ENCODE measurements around the gene DYRK2. TPM values are rescaled to one million over a fixed set of nuclear protein-coding genes. Genes with fewer than 3 reads are reported as not detected.
A peak's percentile ranks its signal among the peaks of the same experiment; 100 is the strongest.

DYRK2 gene
- total RNA-seq, 2 donors from 2014 or later, result 22.5 to 35.3 TPM

- peak; percentile 43 for DNase-seq (ENCODE audit: low spot score)
- ATAC-seq (ENCODE audit: insufficient number of reproducible peaks, low FRiP score, low read depth), result peak; percentile 21
Measured at GRCh38 chr12:67647799-67648520, 585 bp upstream of the DYRK2 start.

GRCh38 chr12:67649261-67649569, 670 bp downstream of the DYRK2 start:
- H3K4me1 ChIP-seq (ENCODE audit: control insufficient read depth in 1 of 2, low read depth in 2 of 2), result peaks cover 22 to 35% of the 10 kb centered on the region in 2 donors
- H3K9me3 ChIP-seq, result no peaks in the 10 kb centered on the region
- ATAC-seq (ENCODE audit: insufficient number of reproducible peaks, low FRiP score, low read depth) (no peak), DNase-seq (ENCODE audit: low spot score) (no peak)
- H3K27me3 ChIP-seq (replicated peaks; ENCODE audit: insufficient read depth), result no peaks in the 10 kb centered on the region
- H3K36me3 ChIP-seq, result no peaks in the 10 kb centered on the region
- peak overlapping the region; percentile 92 for H3K4me3 ChIP-seq
- H3K27ac ChIP-seq, result peak overlapping the region; percentile 85 to 93
- TF ChIP-seq CTCF (IDR thresholded peaks at IDR 0.05), result no peak

More at GRCh38 chr12:67647799-67648520, 585 bp upstream of the DYRK2 start:
- H3K4me3 ChIP-seq, result peak overlapping the region; percentile 92
- no peaks in the 10 kb centered on the region for H3K36me3 ChIP-seq
- no peaks in the 10 kb centered on the region for H3K27me3 ChIP-seq (replicated peaks; ENCODE audit: insufficient read depth)
- peak overlapping the region; percentile 36 to 69 for H3K27ac ChIP-seq
- peaks cover 17 to 25% of the 10 kb centered on the region in 2 donors for H3K4me1 ChIP-seq (ENCODE audit: control insufficient read depth in 1 of 2, low read depth in 2 of 2)
- H3K9me3 ChIP-seq, result no peaks in the 10 kb centered on the region
- TF ChIP-seq CTCF (IDR thresholded peaks at IDR 0.05), result no peak

- ATAC-seq (ENCODE audit: insufficient number of reproducible peaks, low FRiP score, low read depth) (peak; percentile 6), DNase-seq (ENCODE audit: low spot score) (no peak)
- no peak for TF ChIP-seq CTCF (IDR thresholded peaks at IDR 0.05)
- Histone ChIP-seq H3K4me3 (peak overlapping the region; percentile 92), H3K27me3 (replicated peaks; ENCODE audit: insufficient read depth) (no peaks in the 10 kb centered on the region), H3K36me3 (no peaks in the 10 kb centered on the region), H3K9me3 (no peaks in the 10 kb centered on the region), H3K4me1 (ENCODE audit: control insufficient read depth in 1 of 2, low read depth in 2 of 2) (peaks cover 27 to 41% of the 10 kb centered on the region in 2 donors), H3K27ac (peak overlapping the region; percentile 85 to 93)
Measured at GRCh38 chr12:67649570-67650387, 1.2 kb downstream of the DYRK2 start.

GRCh38 chr12:67650388-67651131, 2.0 kb downstream of the DYRK2 start:
- Histone ChIP-seq H3K9me3 (no peaks in the 10 kb centered on the region), H3K4me3 (peak overlapping the region; percentile 92), H3K36me3 (no peaks in the 10 kb centered on the region), H3K27me3 (replicated peaks; ENCODE audit: insufficient read depth) (no peaks in the 10 kb centered on the region), H3K27ac (peak overlapping the region; percentile 85 to 93), H3K4me1 (ENCODE audit: control insufficient read depth in 1 of 2, low read depth in 2 of 2) (peaks cover 27 to 46% of the 10 kb centered on the region in 2 donors)
- DNase-seq (ENCODE audit: low spot score), result no peak
- ATAC-seq (ENCODE audit: insufficient number of reproducible peaks, low FRiP score, low read depth), result no peak
- no peak for TF ChIP-seq CTCF (IDR thresholded peaks at IDR 0.05)
